Stomach (tissue), 4 donors: ENCODE results near the gene EPB41L1.

Experiments used
- CTCF ChIP-seq, 7 experiments: fragments of 450-650 bp in 4 of 7; fragments of 200-600 bp in 3 of 7; sonication (generic) in 3 of 7; IDR thresholded peaks; one replicate each; pipeline ENCODE4 v1.5.1; 2016 to 2019; ENCODE audit warnings: antibody characterized with exemption in 7 of 7, control low read depth in 2 of 7, mild to moderate bottlenecking in 1 of 7
- POLR2A ChIP-seq, 4 donors: fragments of 450-650 bp; IDR thresholded peaks; one replicate each; pipeline ENCODE4 v1.6.1; 2016; ENCODE audit warnings: antibody characterized with exemption in 4 of 4, control low read depth in 2 of 4, mild to moderate bottlenecking in 1 of 4, moderate library complexity in 1 of 4
- POLR2AphosphoS5 ChIP-seq, 3 donors: sonication (generic); formaldehyde crosslinking; IDR thresholded peaks; one replicate each; pipeline ENCODE4 v1.6.1; 2016; ENCODE audit warnings: antibody characterized with exemption in 3 of 3

DNA sequence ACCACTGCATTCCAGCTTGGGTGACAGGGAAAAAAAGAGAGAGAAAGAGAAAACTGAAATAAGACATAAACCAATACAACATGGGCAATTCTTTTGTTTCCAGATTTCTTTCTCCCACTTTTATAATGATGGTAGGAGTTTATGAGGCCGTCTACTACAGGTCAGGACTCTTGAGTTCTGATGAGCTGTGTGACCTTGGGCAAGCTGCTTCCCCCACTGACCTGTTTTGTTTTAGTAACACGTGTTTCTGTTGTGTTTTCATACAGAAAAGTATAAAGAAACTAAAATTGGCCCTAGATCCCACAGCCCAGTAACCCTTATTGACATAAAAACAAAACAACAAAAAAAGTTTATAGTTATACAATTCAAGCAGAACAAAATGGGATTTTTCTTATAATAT lies 58.8 kb downstream of the EPB41L1 start:
- TF ChIP-seq POLR2A (IDR thresholded peaks at IDR 0.05), result no peak
- TF ChIP-seq POLR2AphosphoS5 (IDR thresholded peaks at IDR 0.05), result no peak
- TF ChIP-seq CTCF (IDR thresholded peaks at IDR 0.05), result no peak
